ENCODE results near the gene TRAF1.

TRAF1 gene

DNA sequence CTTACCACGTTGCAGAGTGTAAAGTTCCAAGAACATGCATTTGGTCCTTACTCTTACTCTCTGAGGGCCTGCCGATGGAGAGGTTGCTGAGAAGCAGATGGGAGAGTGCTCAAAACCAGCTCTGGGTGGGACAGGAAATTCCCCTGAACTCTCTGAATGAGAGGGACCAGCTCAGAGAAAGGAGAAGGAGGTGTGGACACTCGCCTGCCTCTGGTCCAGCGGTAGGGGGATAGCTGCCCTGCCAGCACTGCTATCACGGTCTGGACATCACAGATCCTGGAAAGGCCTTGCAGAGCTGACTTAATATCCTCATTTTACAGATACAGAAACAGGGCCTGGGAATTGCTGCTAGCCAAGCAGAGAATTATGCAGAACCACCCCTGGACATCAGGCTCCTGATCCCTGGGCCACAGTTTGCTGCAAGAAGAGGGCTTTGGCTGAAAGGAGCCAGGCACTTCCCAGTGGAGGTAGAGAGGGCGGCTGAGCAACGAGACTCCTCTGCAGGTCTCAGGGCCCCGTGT, 4.9 kb downstream of the TRAF1 start:
- TF ChIP-seq, protein P1, sequence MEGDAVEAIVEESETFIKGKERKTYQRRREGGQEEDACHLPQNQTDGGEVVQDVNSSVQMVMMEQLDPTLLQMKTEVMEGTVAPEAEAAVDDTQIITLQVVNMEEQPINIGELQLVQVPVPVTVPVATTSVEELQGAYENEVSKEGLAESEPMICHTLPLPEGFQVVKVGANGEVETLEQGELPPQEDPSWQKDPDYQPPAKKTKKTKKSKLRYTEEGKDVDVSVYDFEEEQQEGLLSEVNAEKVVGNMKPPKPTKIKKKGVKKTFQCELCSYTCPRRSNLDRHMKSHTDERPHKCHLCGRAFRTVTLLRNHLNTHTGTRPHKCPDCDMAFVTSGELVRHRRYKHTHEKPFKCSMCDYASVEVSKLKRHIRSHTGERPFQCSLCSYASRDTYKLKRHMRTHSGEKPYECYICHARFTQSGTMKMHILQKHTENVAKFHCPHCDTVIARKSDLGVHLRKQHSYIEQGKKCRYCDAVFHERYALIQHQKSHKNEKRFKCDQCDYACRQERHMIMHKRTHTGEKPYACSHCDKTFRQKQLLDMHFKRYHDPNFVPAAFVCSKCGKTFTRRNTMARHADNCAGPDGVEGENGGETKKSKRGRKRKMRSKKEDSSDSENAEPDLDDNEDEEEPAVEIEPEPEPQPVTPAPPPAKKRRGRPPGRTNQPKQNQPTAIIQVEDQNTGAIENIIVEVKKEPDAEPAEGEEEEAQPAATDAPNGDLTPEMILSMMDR (IDR thresholded peaks at IDR 0.05; ENCODE audit: extremely low read depth, missing control alignments) = no peak

DNA sequence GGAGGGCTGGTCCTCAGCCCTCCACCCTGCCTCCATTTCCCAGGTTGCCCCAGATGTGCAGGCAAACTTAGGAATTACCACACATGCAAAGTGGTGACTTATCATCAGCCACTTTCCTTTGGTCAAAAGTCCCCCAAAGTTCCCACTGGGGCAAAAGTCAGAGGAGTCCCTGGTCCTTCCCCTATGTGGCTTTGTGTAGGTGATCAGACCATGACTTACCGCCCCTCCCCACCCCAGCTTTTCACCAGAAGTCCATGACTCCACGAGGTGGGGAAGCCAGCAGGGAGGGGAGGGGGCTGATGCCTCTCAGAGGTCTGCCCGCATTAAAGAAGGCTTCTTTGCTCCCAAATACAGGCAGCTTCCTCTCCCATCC, 5.8 kb downstream of the TRAF1 start:
- TF ChIP-seq, protein P1 (IDR thresholded peaks at IDR 0.05; ENCODE audit: extremely low read depth, missing control alignments) = no peak
- no peak for DNase-seq (ENCODE audit: low spot score)

More for the DNA sequence above, 4.9 kb downstream of the TRAF1 start:
- DNase-seq (ENCODE audit: low spot score) = no peak

GRCh38 chr9:120919843-120920805, 6.5 kb downstream of the TRAF1 start:
- DNase-seq (ENCODE audit: low spot score) = no peak

GRCh38 chr9:120918931-120919842, 7.4 kb downstream of the TRAF1 start:
- DNase-seq (ENCODE audit: low spot score) = no peak
- TF ChIP-seq, protein P1 (IDR thresholded peaks at IDR 0.05; ENCODE audit: extremely low read depth, missing control alignments) = no peak

More at GRCh38 chr9:120919843-120920805, 6.5 kb downstream of the TRAF1 start:
- TF ChIP-seq, protein P1 (IDR thresholded peaks at IDR 0.05; ENCODE audit: extremely low read depth, missing control alignments) = no peak

DNA sequence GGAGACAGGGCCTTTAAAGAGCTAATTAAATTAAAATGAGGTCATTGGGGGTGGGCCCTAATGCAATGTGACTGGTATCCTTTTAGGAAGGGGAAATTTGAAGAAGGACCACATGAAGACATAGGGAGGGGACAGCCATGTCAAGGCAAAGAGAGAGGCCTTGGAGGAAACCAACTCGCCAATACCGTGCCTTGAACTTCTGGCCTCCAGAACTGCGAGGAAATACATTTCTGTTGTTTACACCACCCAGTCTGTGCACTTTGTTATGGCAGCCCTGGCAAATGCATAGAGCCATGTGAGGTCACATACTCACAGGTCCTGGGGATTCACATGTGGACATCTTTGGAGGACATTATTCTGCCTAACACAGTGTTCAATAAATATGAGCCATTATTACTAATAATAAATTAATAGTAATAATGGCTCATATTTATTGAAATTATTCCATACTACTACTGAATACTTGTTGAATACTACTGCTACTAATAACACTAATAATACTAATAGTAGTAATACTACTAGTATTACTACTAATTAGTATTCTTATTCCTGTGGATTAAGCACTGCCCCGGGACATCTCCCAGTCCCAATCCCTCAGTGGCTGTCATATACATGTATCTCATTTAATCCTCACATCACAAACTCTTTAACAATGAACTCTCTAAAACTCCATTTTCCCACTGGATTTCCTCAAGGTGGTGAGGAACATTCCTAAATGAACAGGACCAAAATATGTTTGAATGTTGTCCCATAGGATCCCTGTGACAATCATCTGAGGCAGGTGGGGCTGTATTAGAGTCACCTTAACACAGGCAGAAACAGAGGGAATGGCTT, 8.4 kb downstream of the TRAF1 start:
- DNase-seq (ENCODE audit: low spot score) = no peak
- TF ChIP-seq, protein P1 (IDR thresholded peaks at IDR 0.05; ENCODE audit: extremely low read depth, missing control alignments) = no peak

DNA sequence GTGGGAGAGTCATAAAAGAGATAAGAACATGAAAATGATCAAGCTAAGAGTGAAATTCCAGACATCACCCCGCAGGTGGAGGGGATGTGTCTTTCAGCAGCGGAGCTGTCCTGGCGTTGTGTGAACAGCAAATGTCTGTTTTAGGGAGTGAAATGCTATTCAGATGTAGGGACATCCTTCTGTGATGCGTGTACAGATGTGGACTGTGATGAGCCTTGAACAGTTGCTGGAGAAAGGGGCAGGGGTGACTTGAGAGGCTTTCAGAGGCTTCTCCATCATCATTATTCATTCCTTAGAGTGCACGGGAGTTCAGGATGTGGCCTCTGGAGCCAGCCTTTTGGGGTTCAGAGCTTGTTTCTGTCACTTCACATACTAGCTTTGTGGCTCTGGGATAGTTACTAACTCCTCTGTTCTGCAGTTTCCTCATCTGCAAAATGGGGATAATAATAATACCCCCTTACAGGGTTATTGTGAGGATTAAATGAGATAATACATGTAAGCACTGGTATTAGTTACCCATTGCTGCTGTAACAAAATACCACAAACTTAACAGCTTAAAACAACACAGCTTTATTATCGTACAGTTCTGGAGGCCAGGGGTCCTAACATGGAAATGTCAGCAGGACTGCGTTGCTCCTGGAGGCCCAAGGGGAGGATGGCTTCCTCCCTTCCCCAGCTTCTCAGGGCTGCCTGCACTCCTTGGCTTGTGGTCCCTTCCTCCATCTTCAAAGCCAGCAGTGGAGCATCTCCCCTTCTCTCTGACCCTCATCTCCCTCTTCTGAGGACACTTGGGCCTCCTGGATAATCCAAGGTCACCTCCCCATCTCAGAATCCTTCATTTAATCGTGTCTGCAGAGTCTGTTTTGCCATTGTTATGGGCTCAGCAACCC, 9.4 kb downstream of the TRAF1 start:
- no peak for DNase-seq (ENCODE audit: low spot score)

More for the DNA sequence above, 9.4 kb downstream of the TRAF1 start:
- TF ChIP-seq, protein P1 (IDR thresholded peaks at IDR 0.05; ENCODE audit: extremely low read depth, missing control alignments) = no peak
